Endodermal cell (in vitro differentiated cells): ENCODE measurements around the gene LARGE1. TPM values are rescaled to one million over a fixed set of nuclear protein-coding genes. Genes with fewer than 3 reads are reported as not detected.

Experiments
- DNase-seq: peaks from one replicate; pipeline ENCODE4 v3.0.0-alpha.2; 2017
- H3K27ac ChIP-seq: 2 replicates; pipeline ENCODE4 v1.5.1; 2013; ENCODE audit warnings: mild to moderate bottlenecking, low read depth, low read length, moderate library complexity
- H3K27me3 ChIP-seq: 2 replicates; pipeline ENCODE4 v1.6.1; 2013; ENCODE audit warnings: mild to moderate bottlenecking, low read length, moderate library complexity; ENCODE audit not compliant: insufficient read depth, control insufficient read depth, poor library complexity, severe bottlenecking
- H3K36me3 ChIP-seq: 2 replicates; pipeline ENCODE4 v1.7.0; 2013; ENCODE audit warnings: mild to moderate bottlenecking, low read length, moderate library complexity; ENCODE audit not compliant: control insufficient read depth, insufficient read depth
- H3K4me1 ChIP-seq: one replicate; pipeline ENCODE4 v1.7.0; 2013; ENCODE audit warnings: low read length; ENCODE audit not compliant: control insufficient read depth, insufficient read depth
- H3K4me3 ChIP-seq: 2 replicates; pipeline ENCODE4 v1.5.1; 2013; ENCODE audit warnings: mild to moderate bottlenecking, low read length, moderate library complexity
- H3K9ac ChIP-seq: 2 replicates; pipeline ENCODE4 v1.6.1; 2013; ENCODE audit warnings: mild to moderate bottlenecking, low read length, moderate library complexity; ENCODE audit not compliant: poor library complexity, severe bottlenecking; ENCODE audit errors: extremely low read depth
- H3K9me3 ChIP-seq: 2 replicates; pipeline ENCODE4 v1.6.1; 2013; ENCODE audit warnings: mild to moderate bottlenecking, low read length, moderate library complexity; ENCODE audit not compliant: control insufficient read depth
- H3K27ac Mint-ChIP-seq: 2 replicates; pipeline ENCODE4 v1.8.0; 2020; ENCODE audit warnings: mixed read lengths
- H3K27me3 Mint-ChIP-seq: 2 replicates; pipeline ENCODE4 v1.8.0; 2021; ENCODE audit warnings: mild to moderate bottlenecking, mixed read lengths; ENCODE audit not compliant: insufficient read depth
- H3K36me3 Mint-ChIP-seq: 2 replicates; pipeline ENCODE4 v1.8.0; 2020; ENCODE audit warnings: low read depth, mixed read lengths
- H3K4me1 Mint-ChIP-seq: 2 replicates; pipeline ENCODE4 v1.8.0; 2020; ENCODE audit warnings: mixed read lengths
- H3K4me3 Mint-ChIP-seq: 2 replicates; pipeline ENCODE4 v1.8.0; 2020; ENCODE audit warnings: mild to moderate bottlenecking, moderate library complexity, mixed read lengths
- H3K9me3 Mint-ChIP-seq: 2 replicates; pipeline ENCODE4 v1.8.0; 2020; ENCODE audit warnings: mild to moderate bottlenecking, mixed read lengths
- CTCF ChIP-seq: fragments of 200-600 bp; sonication (generic); conservative IDR thresholded peaks from 2 replicates; pipeline ENCODE4 v1.5.0; 2021; ENCODE audit warnings: antibody characterized with exemption, mild to moderate bottlenecking
- WGBS, 2 experiments: methylation state at CpG; one replicate each; pipeline versions ENCODE4 v1.1.5 to v1.1.7; 2013; ENCODE audit warnings: missing lambda C conversion rate in 2 of 2, mixed read lengths in 1 of 2; ENCODE audit not compliant: insufficient coverage in 1 of 2, insufficient read length in 1 of 2; 5-methylcytosine and 5-hydroxymethylcytosine counted together
- total RNA-seq, 2 donors: library from RNA; stranded (reverse); fragmentation: NEBNext Ultra II Directional in 1 of 2; extraction: Animal tissue kit (Norgen Biotek cat#: 25700) in 1 of 2; gene quantifications; 2 replicates in 1 of 2; 3 replicates in 1 of 2; pipeline ENCODE4 v1.2.1, GENCODE V29; 2021

Gene LARGE1
- total RNA-seq, 2 donors from 2014 or later = 17.5 to 24.3 TPM

DNA sequence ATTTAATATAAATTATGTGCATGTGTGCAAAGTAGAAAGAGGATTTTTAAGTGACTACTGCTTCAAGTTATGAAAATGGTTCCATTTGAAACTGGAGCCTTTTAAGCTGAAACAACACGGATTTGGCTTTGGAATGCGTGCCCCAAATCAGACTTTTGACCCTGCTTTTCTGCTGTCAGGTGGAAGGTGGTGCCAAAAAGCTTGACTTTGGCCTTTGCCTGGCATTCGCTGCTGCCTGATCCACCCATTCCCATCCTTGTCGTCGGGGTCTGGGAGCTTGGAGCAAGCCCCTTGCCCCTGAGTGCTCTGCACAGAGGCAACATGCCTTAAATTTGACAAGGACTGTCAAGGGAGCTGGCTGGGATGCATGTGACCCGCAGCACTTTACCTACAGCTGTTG, 526.8 kb downstream of the LARGE1 start:
- H3K27me3 Mint-ChIP-seq = no peaks in the 10 kb centered on the region
- 90 to 94% methylated on average over 5 to 6 of the region's 6 CpGs for WGBS, 2 experiments
- H3K4me1 ChIP-seq = no peaks in the 10 kb centered on the region
- H3K9me3 ChIP-seq = no peaks in the 10 kb centered on the region
- H3K9ac ChIP-seq = no peak overlapping the region
- no peak for DNase-seq
- H3K27me3 ChIP-seq = no peaks in the 10 kb centered on the region
- no peak overlapping the region for H3K4me3 Mint-ChIP-seq
- H3K27ac ChIP-seq = no peak overlapping the region
- H3K36me3 Mint-ChIP-seq = no peaks in the 10 kb centered on the region
- H3K9me3 Mint-ChIP-seq = no peaks in the 10 kb centered on the region
- H3K27ac Mint-ChIP-seq = no peak overlapping the region
- no peak for TF ChIP-seq CTCF
- H3K4me1 Mint-ChIP-seq = no peaks in the 10 kb centered on the region
- no peak overlapping the region for H3K4me3 ChIP-seq
- no peaks in the 10 kb centered on the region for H3K36me3 ChIP-seq

- H3K36me3 ChIP-seq = no peaks in the 10 kb centered on the region
- TF ChIP-seq CTCF = no peak
- H3K4me1 ChIP-seq = no peaks in the 10 kb centered on the region
- H3K4me3 ChIP-seq = no peak overlapping the region
- Mint-ChIP-seq H3K9me3 (no peaks in the 10 kb centered on the region), H3K4me1 (no peaks in the 10 kb centered on the region), H3K27me3 (no peaks in the 10 kb centered on the region), H3K36me3 (no peaks in the 10 kb centered on the region), H3K4me3 (no peak overlapping the region), H3K27ac (no peak overlapping the region)
- no peak for DNase-seq
- H3K27ac ChIP-seq = no peak overlapping the region
- H3K9me3 ChIP-seq = no peaks in the 10 kb centered on the region
- no peaks in the 10 kb centered on the region for H3K27me3 ChIP-seq
- H3K9ac ChIP-seq = no peak overlapping the region
Measured at GRCh38 chr22:33391298-33391697, 529.0 kb downstream of the LARGE1 start.

DNA sequence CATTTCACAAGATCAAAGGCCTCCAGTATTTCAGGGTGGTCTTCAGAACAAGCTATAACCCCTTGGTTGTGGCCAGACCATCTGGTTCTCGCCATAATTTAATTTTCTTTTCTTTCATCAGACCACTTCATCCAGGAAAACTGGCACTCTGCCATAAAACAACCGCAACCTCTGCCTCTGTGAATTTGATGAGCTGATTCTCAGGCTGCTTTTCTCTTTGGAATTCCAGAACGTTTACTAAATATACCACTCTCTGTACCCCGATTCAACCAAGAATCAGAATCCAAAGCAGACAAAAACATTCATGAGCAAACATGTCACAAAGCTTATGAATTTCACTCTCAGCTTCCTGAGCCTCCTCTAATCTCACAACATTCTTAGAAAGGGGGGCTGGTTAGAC, 530.3 kb downstream of the LARGE1 start:
- no peak for DNase-seq
- no peaks in the 10 kb centered on the region for H3K36me3 Mint-ChIP-seq
- no peaks in the 10 kb centered on the region for H3K27me3 Mint-ChIP-seq
- H3K9me3 Mint-ChIP-seq = no peaks in the 10 kb centered on the region
- H3K4me3 ChIP-seq = no peak overlapping the region
- H3K9me3 ChIP-seq = no peaks in the 10 kb centered on the region
- H3K27me3 ChIP-seq = no peaks in the 10 kb centered on the region
- H3K4me1 ChIP-seq = no peaks in the 10 kb centered on the region
- WGBS, 2 experiments = 91 to 92% methylated on average over 4 of the region's 4 CpGs
- no peak overlapping the region for H3K27ac Mint-ChIP-seq
- no peak overlapping the region for H3K27ac ChIP-seq
- no peak overlapping the region for H3K9ac ChIP-seq
- TF ChIP-seq CTCF = no peak
- H3K4me1 Mint-ChIP-seq = no peaks in the 10 kb centered on the region
- H3K4me3 Mint-ChIP-seq = no peak overlapping the region
- H3K36me3 ChIP-seq = no peaks in the 10 kb centered on the region
